GM20431 (cell line): Measurements from ENCODE around the gene ZNF565.
"Not testable (repeated sequence)": the region's sequence is repeated elsewhere in the genome, so short reads cannot be mapped to it uniquely, and the experiment has no call there.

Source experiments
- in situ Hi-C: fragments of 300-500 bp; cut with MseI, MboI; formaldehyde crosslinking; loops from one replicate; pipeline ENCODE4 v1.15.0; 2020; ENCODE audit warnings: low sequenced_read_pairs; ENCODE audit not compliant: unreplicated experiment

The ZNF565 gene

DNA sequence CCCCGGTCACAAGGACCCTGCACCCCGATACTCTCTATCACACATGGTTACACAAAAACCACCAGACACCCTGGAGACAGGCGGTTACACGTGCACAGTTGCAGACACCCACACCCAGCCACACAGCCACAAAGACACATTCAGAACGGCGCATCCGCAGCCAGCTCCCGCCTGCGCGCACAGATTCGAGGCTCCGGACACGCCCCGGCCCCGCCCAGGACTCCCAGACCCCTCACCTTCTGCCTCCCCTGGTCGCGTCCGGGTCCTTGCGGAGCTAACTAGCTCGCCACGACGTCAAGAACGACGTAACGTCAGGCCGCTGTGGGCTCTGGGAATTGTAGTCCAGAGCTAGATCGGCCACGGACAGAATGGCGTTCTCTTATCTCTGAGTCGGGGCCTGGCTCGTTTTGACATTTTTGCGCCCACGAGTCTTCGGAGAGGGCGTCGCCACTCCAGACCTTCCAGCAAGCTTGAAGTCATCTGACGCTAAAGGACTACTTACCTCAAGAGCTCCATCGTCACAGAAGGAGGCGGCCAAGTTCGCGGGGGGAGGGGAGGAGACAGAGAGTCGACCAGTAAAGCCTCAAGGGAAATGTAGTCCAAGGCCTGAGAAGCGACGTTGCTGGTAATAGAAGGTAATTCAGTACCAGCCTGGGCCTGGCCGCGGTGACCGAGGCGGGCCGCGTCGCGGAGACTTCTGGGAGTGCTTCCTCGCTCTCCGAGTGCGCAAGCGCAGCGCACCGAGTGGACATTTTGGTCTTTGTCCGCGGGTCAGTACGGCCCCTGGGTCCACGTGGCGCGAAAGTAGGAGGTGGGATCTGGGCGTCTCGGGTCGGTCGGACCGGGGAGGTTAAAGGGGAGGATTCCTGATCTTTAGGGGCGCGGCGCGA, at the start of gene ZNF565, which contains the start of gene ZNF146:
Gene ZNF565 (minus strand): TSS at position 280 of the 890 bp plus-strand sequence. CDS start 12,680 bp downstream, outside the sequence.
Gene ZNF146 (plus strand): TSS at position 721 of the 890 bp plus-strand sequence. CDS start 21,335 bp downstream, outside the sequence.
- in situ Hi-C loops = no loop called here

DNA sequence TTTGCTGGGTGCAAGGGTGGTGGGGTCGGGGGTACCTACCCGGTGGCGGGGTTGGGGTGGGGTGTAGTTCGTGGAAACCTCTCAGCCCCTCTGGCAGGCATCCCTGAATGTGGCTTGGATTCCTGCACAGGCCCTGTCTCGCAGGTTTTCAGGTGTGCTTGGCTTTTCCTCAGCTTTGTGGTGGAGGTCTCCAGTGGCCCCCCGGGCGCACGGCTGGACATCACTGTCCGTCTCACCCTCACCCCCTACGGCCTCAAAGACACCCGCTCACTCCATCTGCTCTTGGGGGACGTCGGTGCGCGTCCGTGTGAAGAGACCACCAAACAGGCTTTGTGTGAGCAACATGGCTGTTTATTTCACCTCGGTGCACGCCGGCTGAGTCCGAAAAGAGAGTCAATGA, 44.7 kb upstream of the ZNF565 start:
- in situ Hi-C loops = no loop called here

GRCh38 chr19:36258028-36258875, 43.8 kb upstream of the ZNF565 start:
- in situ Hi-C loops = no loop called here

GRCh38 chr19:36257520-36257876, 43.0 kb upstream of the ZNF565 start:
- in situ Hi-C loops = no loop called here

DNA sequence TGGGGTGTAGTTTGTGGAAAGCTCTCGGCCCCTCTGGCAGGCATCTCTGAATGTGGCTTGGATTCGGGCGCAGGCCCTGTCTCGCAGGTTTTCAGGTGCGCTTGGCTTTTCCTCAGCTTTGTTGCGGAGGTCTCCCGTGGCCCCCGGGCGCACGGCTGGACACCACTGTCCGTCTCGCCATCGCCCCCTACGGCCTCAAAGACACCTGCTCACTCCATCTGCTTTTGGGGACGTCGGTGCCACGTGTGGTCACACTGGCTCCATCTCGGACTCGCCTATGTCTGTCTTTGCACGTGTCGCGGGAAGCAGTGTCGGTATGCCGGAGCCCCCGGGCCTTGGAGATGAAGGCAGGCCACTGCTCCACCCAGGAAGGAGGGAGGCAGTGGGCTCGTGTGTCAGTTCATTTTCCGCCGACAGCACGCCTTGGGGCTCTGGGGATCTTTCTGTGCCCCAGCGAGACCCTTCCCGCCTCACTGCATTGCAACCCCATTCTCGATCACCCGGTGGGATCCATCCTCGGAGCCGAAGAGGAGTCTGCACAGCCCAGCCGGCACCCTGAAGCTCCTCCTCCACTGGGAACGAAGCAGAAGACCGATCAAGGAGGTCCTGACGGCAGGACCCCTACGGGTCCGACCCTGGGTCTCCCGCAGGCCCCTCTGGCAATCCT, 42.5 kb upstream of the ZNF565 start:
- in situ Hi-C loops = no loop called here

GRCh38 chr19:36256064-36256463, 41.6 kb upstream of the ZNF565 start:
- in situ Hi-C loops = no loop called here

DNA sequence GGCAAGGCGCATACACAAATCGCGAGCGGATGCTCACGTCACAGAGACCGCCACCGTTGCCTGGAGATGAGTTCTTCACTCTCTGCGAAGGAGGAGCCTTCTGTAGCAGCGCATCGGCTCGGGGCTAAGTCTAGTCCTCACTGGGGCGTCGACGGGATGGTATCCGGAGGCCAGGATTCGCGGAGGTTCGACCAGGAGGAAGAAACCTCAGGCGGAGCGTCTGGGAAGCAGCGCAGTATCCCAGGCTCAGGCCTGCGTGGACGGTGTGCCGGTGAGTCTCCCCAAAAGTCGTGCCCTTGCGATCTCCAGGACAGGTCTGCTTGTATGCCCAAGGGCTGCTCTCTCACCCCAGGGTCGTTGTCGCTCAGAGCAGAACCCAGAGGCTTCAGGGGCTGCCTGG, 40.9 kb upstream of the ZNF565 start:
- in situ Hi-C loops = no loop called here

DNA sequence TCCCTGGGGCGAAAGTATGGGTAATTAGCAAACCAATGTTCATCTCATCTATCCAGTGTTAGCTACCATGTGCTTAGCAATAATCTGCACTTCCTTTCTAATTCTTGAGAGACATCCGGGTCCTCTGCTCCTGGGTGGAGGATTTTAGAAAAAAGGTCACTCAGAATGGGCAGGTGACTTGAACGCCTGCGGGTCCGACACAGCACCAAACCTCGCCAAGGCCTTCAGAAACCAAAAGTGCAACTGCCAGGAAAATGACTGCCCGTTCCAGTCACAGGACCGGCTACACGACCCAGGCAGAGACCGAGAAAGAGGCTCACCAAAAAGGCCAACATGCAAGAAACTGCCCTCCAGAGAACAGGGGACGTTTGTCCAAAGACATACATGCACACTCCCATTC, 40.4 kb upstream of the ZNF565 start:
- in situ Hi-C loops = no loop called here

GRCh38 chr19:36252047-36252446, 37.6 kb upstream of the ZNF565 start:
- in situ Hi-C loops = no loop called here

DNA sequence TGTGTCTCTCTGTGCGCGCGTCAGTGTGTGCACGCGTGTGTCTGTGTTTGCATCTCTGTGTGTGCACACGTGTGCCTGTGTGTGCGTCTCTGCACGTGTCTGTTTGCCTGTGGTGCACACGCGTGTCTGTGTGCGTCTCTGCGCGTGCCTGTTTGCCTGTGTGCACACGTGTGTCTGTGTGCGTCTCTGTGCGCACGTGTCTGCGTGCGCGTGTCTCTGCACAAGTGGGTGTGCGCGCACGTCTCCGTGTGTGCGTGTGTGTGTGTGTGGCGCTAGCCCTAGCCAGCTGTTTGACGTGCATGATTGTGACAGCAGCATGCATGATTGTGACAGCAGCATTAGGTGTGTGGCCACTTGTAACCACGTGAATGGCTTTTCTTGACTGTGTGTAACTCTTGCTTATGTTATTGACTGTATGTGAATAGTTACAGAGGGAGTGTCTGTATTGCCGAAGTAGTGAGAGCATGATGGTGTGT, 31.6 kb upstream of the ZNF565 start:
- in situ Hi-C loops = no loop called here

- in situ Hi-C loops = no loop called here
These were observed 30.9 kb upstream of the ZNF565 start for GRCh38 chr19:36245210-36246005.

DNA sequence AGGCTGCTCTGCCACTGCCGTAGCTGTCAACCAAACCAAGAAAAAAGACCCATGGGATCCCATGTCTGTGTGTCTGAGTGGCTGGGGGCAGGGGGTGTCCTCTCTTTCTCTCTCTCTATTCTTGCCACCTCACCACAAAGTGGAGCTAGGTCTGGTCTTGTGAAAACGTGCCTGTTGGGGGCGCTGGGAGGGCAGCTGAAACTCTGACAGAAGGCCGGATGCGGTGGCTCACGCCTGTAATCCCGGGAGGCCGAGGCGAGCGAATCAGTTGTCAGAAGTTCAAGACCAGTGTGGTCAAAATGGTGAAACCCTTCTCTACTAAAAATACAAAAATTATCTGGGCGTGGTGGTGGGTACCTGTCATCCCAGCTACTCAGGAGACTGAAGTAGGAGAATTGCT, 29.6 kb upstream of the ZNF565 start:
- in situ Hi-C loops = no loop called here

DNA sequence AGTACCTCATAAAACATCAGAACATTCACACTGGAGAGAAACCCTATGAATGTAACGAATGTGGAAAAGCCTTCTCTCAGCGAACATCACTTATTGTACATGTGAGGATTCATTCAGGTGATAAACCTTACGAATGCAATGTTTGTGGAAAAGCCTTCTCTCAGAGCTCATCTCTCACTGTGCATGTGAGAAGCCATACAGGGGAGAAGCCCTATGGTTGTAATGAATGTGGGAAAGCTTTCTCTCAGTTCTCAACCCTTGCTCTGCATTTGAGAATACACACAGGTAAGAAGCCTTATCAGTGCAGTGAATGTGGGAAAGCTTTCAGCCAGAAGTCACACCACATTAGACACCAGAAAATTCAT, 22.5 kb upstream of the ZNF565 start:
- in situ Hi-C loops = no loop called here

DNA sequence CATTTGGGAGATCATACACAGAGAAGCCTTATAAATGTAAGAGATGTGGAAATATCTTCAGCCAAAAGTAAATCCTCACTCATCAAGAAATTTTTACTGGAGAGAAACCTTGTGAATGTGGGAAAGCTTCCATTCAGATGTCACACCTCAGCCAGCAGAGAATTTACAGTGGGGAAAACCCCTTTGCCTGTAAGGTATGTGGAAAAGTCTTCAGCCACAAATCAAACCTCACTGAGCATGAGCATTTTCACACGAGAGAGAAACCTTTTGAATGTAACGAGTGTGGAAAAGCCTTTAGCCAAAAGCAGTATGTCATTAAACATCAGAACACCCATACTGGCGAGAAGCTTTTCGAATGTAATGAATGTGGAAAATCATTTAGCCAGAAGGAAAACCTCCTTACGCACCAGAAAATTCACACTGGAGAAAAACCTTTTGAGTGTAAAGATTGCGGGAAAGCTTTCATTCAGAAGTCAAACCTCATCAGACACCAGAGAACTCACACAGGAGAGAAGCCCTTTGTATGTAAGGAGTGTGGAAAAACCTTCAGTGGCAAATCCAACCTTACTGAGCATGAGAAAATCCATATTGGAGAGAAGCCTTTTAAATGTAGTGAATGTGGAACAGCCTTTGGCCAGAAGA, 22.0 kb upstream of the ZNF565 start:
- in situ Hi-C loops = no loop called here

DNA sequence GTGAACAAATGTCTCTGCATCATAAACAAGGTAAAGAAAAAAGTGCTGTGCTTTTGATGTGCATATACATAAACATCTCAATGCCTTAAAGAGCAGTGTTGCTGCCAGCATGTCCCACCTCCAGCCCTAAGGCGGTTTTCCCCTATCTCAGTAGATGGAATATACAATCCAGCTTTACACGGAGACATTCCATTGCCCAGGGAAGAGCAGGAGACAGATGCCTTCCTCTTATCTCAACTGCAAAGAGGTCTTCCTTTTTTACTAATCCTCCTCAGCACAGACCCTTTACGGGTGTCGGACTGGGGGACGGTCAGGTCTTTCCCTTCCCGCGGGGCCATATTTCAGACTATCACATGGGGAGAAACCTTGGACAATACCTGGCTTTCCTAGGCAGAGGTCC, 19.2 kb upstream of the ZNF565 start:
- in situ Hi-C loops = not testable (repeated sequence)

- in situ Hi-C loops = no loop called here
These were observed 10.9 kb upstream of the ZNF565 start for GRCh38 chr19:36225219-36225892.

- in situ Hi-C loops = no loop called here
These were observed 8.0 kb upstream of the ZNF565 start for GRCh38 chr19:36222503-36222902.

GRCh38 chr19:36221474-36221873, 7.0 kb upstream of the ZNF565 start:
- in situ Hi-C loops = no loop called here
